CD4-positive, alpha-beta T cell (primary cell): ENCODE data around the gene TMIE. TPM values are rescaled to one million over a fixed set of nuclear protein-coding genes. Genes with fewer than 3 reads are reported as not detected.

ENCODE experiments used
- ATAC-seq: fragments of 200-7000 bp; cut with Tn5 transposase; one replicate; pipeline ENCODE4 v1.10.0; 2022; ENCODE audit warnings: mild to moderate bottlenecking; ENCODE audit not compliant: poor library complexity
- CTCF ChIA-PET: fragments of 350-600 bp; sonication (Branson Sonifier 250); formaldehyde crosslinking; loops from one replicate; lab custom pipeline; 2021; ENCODE audit warnings: antibody characterized with exemption, inconsistent platforms; lab: Charles Lee
- POLR2A ChIA-PET: fragments of 350-600 bp; sonication (Branson Sonifier 250); formaldehyde crosslinking; loops from one replicate; lab custom pipeline; 2021; ENCODE audit warnings: antibody characterized with exemption, inconsistent platforms; lab: Charles Lee
- DNase-seq, 14 experiments: peaks; one replicate each; pipeline ENCODE4 v3.0.0-alpha.2; 2013 to 2020; ENCODE audit warnings: mixed read lengths in 2 of 14
- H3K27ac ChIP-seq, 2 donors: one replicate each; pipeline versions ENCODE4 v1.5.1 to v1.7.0; 2013; ENCODE audit warnings: low read length in 2 of 2, low read depth in 1 of 2, mild to moderate bottlenecking in 1 of 2
- H3K27me3 ChIP-seq, 2 experiments: 1 replicate in 1 of 2; 2 replicates in 1 of 2; pipeline versions ENCODE4 v1.6.1 to v1.7.0; 2013; ENCODE audit warnings: low read length in 2 of 2, control low read depth in 1 of 2, mild to moderate bottlenecking in 1 of 2, moderate library complexity in 1 of 2; ENCODE audit not compliant: insufficient read depth in 2 of 2, control insufficient read depth in 1 of 2
- H3K36me3 ChIP-seq: one replicate; pipeline ENCODE4 v1.6.1; 2013; ENCODE audit warnings: low read length, control low read depth; ENCODE audit not compliant: insufficient read depth
- H3K4me1 ChIP-seq: one replicate; pipeline ENCODE4 v1.6.1; 2013; ENCODE audit warnings: low read length, control low read depth; ENCODE audit not compliant: insufficient read depth
- H3K4me3 ChIP-seq: one replicate; pipeline ENCODE4 v1.5.1; 2013; ENCODE audit warnings: mild to moderate bottlenecking, low read length, moderate library complexity
- H3K9me3 ChIP-seq, 2 experiments: 1 replicate in 1 of 2; 2 replicates in 1 of 2; pipeline versions ENCODE4 v1.6.1 to v1.7.0; 2013; ENCODE audit warnings: low read length in 2 of 2, mild to moderate bottlenecking in 2 of 2, control low read depth in 1 of 2, moderate library complexity in 1 of 2; ENCODE audit not compliant: control insufficient read depth in 1 of 2, insufficient read depth in 1 of 2
- H3K27ac Mint-ChIP-seq: one replicate; pipeline ENCODE4 v1.8.0; 2020; ENCODE audit warnings: mixed read lengths
- H3K27me3 Mint-ChIP-seq: one replicate; pipeline ENCODE4 v1.8.0; 2021; ENCODE audit warnings: mixed read lengths
- H3K36me3 Mint-ChIP-seq: one replicate; pipeline ENCODE4 v1.8.0; 2021; ENCODE audit warnings: low read depth, mixed read lengths
- H3K4me1 Mint-ChIP-seq: one replicate; pipeline ENCODE4 v1.8.0; 2021; ENCODE audit warnings: low read depth, mixed read lengths
- H3K4me3 Mint-ChIP-seq: one replicate; pipeline ENCODE4 v1.8.0; 2020; ENCODE audit warnings: mild to moderate bottlenecking, mixed read lengths
- H3K9me3 Mint-ChIP-seq: one replicate; pipeline ENCODE4 v1.8.0; 2020; ENCODE audit warnings: mixed read lengths
- CTCF ChIP-seq: fragments of 200-600 bp; IDR thresholded peaks from one replicate; pipeline ENCODE4 v1.8.0; 2022; ENCODE audit warnings: antibody characterized with exemption, mild to moderate bottlenecking
- intact Hi-C, 2 experiments: fragments of 100-400 bp; cut with DNase I in 1 of 2; cut with micrococcal nuclease in 1 of 2; formaldehyde crosslinking; loops; one replicate each; pipeline versions ENCODE4 v1.15.1 to v1.9.0; 2023 to 2025; cut with DNase I, micrococcal nuclease
- total RNA-seq, 174 experiments: library from RNA in 2 of 174; stranded (reverse) in 2 of 174; gene quantifications; one replicate each; pipeline ENCODE4 v1.2.3 and lab custom pipeline; 2021 to 2026

Gene TMIE
- total RNA-seq, 2 experiments from 2014 or later = 0.92 to 1.2 TPM

GRCh38 chr3:46667657-46668056, 33.5 kb upstream of the TMIE start:
- peak in 2 of 14 experiments; percentile 3 to 22 for DNase-seq

GRCh38 chr3:46668116-46668515, 33.1 kb upstream of the TMIE start:
- no peak overlapping the region for H3K27ac Mint-ChIP-seq
- H3K9me3 Mint-ChIP-seq = no peaks in the 10 kb centered on the region
- intact Hi-C loops = no loop called here
- ChIA-PET POLR2A (no interaction called here), CTCF (no interaction called here)
- Histone ChIP-seq H3K27ac (no peak overlapping the region), H3K27me3 (no peaks in the 10 kb centered on the region), H3K4me1 (no peaks in the 10 kb centered on the region), H3K9me3 (no peaks in the 10 kb centered on the region), H3K4me3 (no peak overlapping the region), H3K36me3 (peaks cover under 1% of the 10 kb centered on the region)
- DNase-seq (peak in 2 of 14 experiments; percentile 5 to 14), ATAC-seq (no peak)
- H3K36me3 Mint-ChIP-seq = peaks cover 14% of the 10 kb centered on the region
- no peak for TF ChIP-seq CTCF
- H3K4me1 Mint-ChIP-seq = no peaks in the 10 kb centered on the region
- H3K27me3 Mint-ChIP-seq = no peaks in the 10 kb centered on the region
- no peak overlapping the region for H3K4me3 Mint-ChIP-seq

More at GRCh38 chr3:46667657-46668056, 33.5 kb upstream of the TMIE start:
- H3K27me3 Mint-ChIP-seq = no peaks in the 10 kb centered on the region
- no peaks in the 10 kb centered on the region for H3K9me3 ChIP-seq
- CTCF ChIA-PET = no interaction called here
- no peak overlapping the region for H3K27ac ChIP-seq
- H3K4me3 ChIP-seq = no peak overlapping the region
- no peaks in the 10 kb centered on the region for H3K4me1 Mint-ChIP-seq
- H3K36me3 ChIP-seq = no peaks in the 10 kb centered on the region
- no peaks in the 10 kb centered on the region for H3K4me1 ChIP-seq
- H3K27me3 ChIP-seq = no peaks in the 10 kb centered on the region
- peaks cover 14% of the 10 kb centered on the region for H3K36me3 Mint-ChIP-seq
- ATAC-seq = no peak
- no peaks in the 10 kb centered on the region for H3K9me3 Mint-ChIP-seq
- H3K27ac Mint-ChIP-seq = no peak overlapping the region
- H3K4me3 Mint-ChIP-seq = no peak overlapping the region
- POLR2A ChIA-PET = no interaction called here
- intact Hi-C loops = no loop called here
- TF ChIP-seq CTCF = no peak

GRCh38 chr3:46668591-46668990, 32.6 kb upstream of the TMIE start:
- ATAC-seq (no peak), DNase-seq (peak in 1 of 14 experiments; percentile 19)
- no peak for TF ChIP-seq CTCF
- Mint-ChIP-seq H3K27ac (no peak overlapping the region), H3K36me3 (peaks cover 19% of the 10 kb centered on the region), H3K4me1 (no peaks in the 10 kb centered on the region), H3K27me3 (no peaks in the 10 kb centered on the region), H3K9me3 (no peaks in the 10 kb centered on the region), H3K4me3 (no peak overlapping the region)
- Histone ChIP-seq H3K4me3 (no peak overlapping the region), H3K27me3 (no peaks in the 10 kb centered on the region), H3K4me1 (no peaks in the 10 kb centered on the region), H3K9me3 (no peaks in the 10 kb centered on the region), H3K27ac (no peak overlapping the region), H3K36me3 (peaks cover 4% of the 10 kb centered on the region)
- intact Hi-C loops = no loop called here
- CTCF ChIA-PET = no interaction called here
- POLR2A ChIA-PET = no interaction called here
